Keratinocyte (primary cell): ENCODE measurements around the gene IQCE. TPM values are rescaled to one million over a fixed set of nuclear protein-coding genes. Genes with fewer than 3 reads are reported as not detected.

Source experiments
- DNase-seq: peaks from one replicate; pipeline ENCODE4 v3.0.0-alpha.2; 2011; ENCODE audit warnings: low read depth, missing footprints, low spot score
- FAIRE-seq: peaks from 2 replicates; lab custom pipeline; 2011; peaks lifted over from hg19 to GRCh38; lab: Jason Lieb, UNC
- H2AFZ ChIP-seq: 2 replicates; pipeline ENCODE4 v1.6.0; 2012; ENCODE audit warnings: low read length, control low read depth, inconsistent platforms; ENCODE audit not compliant: control insufficient read depth
- H3K27ac ChIP-seq: 2 replicates; pipeline ENCODE4 v1.5.1; 2011; ENCODE audit warnings: low read length; ENCODE audit not compliant: control insufficient read depth, insufficient read depth
- H3K27me3 ChIP-seq: 3 replicates; pipeline ENCODE4 v1.6.0; 2011; ENCODE audit warnings: low read length; ENCODE audit not compliant: control insufficient read depth, insufficient read depth; ENCODE audit errors: extremely low read depth
- H3K36me3 ChIP-seq, 2 experiments: 2 replicates in 1 of 2; 3 replicates in 1 of 2; pipeline ENCODE4 v1.5.1; 2011; ENCODE audit warnings: low read length in 2 of 2, mild to moderate bottlenecking in 1 of 2; ENCODE audit not compliant: control insufficient read depth in 2 of 2, insufficient read depth in 2 of 2; ENCODE audit errors: extremely low read depth in 1 of 2
- H3K4me1 ChIP-seq: 3 replicates; pipeline ENCODE4 v1.5.1; 2011; ENCODE audit warnings: low read length; ENCODE audit not compliant: control insufficient read depth, insufficient read depth; ENCODE audit errors: extremely low read depth
- H3K4me2 ChIP-seq: 3 replicates; pipeline ENCODE4 v1.6.0; 2011; ENCODE audit warnings: low read depth, low read length; ENCODE audit not compliant: control insufficient read depth, insufficient read depth; ENCODE audit errors: extremely low read depth
- H3K4me3 ChIP-seq, 3 experiments: fragments of 200-600 bp in 1 of 3; sonication (generic) in 1 of 3; 2 replicates in 2 of 3; 3 replicates in 1 of 3; pipeline ENCODE4 v1.5.1; 2011 to 2016; ENCODE audit warnings: low read length in 3 of 3, mild to moderate bottlenecking in 3 of 3, control low read depth in 2 of 3, inconsistent platforms in 1 of 3, low read depth in 1 of 3, mixed read lengths in 1 of 3, mixed run types in 1 of 3, moderate library complexity in 1 of 3; ENCODE audit not compliant: control insufficient read depth in 2 of 3, insufficient read depth in 2 of 3; ENCODE audit errors: extremely low read depth in 1 of 3
- H3K79me2 ChIP-seq: 2 replicates; pipeline ENCODE4 v1.6.0; 2012; ENCODE audit warnings: low read length; ENCODE audit not compliant: control insufficient read depth, insufficient read depth
- H3K9ac ChIP-seq: 3 replicates; pipeline ENCODE4 v1.6.0; 2011; ENCODE audit warnings: low read length; ENCODE audit not compliant: control insufficient read depth, insufficient read depth; ENCODE audit errors: extremely low read depth
- H3K9me1 ChIP-seq: 3 replicates; pipeline ENCODE4 v1.6.0; 2011; ENCODE audit warnings: low read length; ENCODE audit not compliant: control insufficient read depth, insufficient read depth; ENCODE audit errors: extremely low read depth
- H3K9me3 ChIP-seq: 2 replicates; pipeline ENCODE4 v1.5.1; 2012; ENCODE audit warnings: low read depth, low read length; ENCODE audit not compliant: control insufficient read depth
- H4K20me1 ChIP-seq: 3 replicates; pipeline ENCODE4 v1.6.0; 2011; ENCODE audit warnings: low read length; ENCODE audit not compliant: control insufficient read depth, insufficient read depth; ENCODE audit errors: extremely low read depth
- CTCF ChIP-seq, 3 experiments: IDR thresholded peaks in 1 of 3; conservative IDR thresholded peaks in 1 of 3; optimal IDR thresholded peaks in 1 of 3; 2 replicates in 2 of 3; 3 replicates in 1 of 3; pipeline versions ENCODE3 to v1.5.1; 2011; ENCODE audit warnings: low read length in 3 of 3, mild to moderate bottlenecking in 3 of 3, moderate library complexity in 2 of 3, control low read depth in 1 of 3, inconsistent platforms in 1 of 3; ENCODE audit not compliant: insufficient read depth in 2 of 3; ENCODE audit errors: extremely low read depth in 1 of 3
- EZH2 ChIP-seq: IDR thresholded peaks from one replicate; pipeline ENCODE4 v1.6.1; 2012; ENCODE audit warnings: inconsistent platforms, mild to moderate bottlenecking, low read length, moderate library complexity
- dilution Hi-C: fragments of 300-500 bp; cut with MboI; formaldehyde crosslinking; loops from one replicate; pipeline ENCODE4 v1.7.0; 2020; ENCODE audit warnings: low sequenced_read_pairs; ENCODE audit not compliant: extremely low pct_ligation_motif_present
- polyA plus RNA-seq, 5 experiments: library from polyadenylated mRNA; depleted of rRNA in 3 of 5; stranded (reverse) in 3 of 5; stranded (forward) in 1 of 5; unstranded in 1 of 5; fragments of >200 nt; gene quantifications; 1 replicate in 1 of 5; 2 replicates in 3 of 5; 3 replicates in 1 of 5; pipeline versions ENCODE4 v1.2.1 to v1.2.3, GENCODE V29; 2011 to 2012; ENCODE audit warnings: missing spikeins in 2 of 5, low read depth in 1 of 5, low replicate concordance in 1 of 5

IQCE gene
- polyA plus RNA-seq, 1 donor (not counting 4 experiments of a cell fraction or from before 2014, with no cell fraction given): 5.2 TPM

- peaks cover 4% of the 10 kb centered on the region for H3K27me3 ChIP-seq
- no peaks in the 10 kb centered on the region for H3K9me1 ChIP-seq
- dilution Hi-C loops: no loop called here
- peaks cover 14% of the 10 kb centered on the region for H3K79me2 ChIP-seq
- no peak overlapping the region for H3K9ac ChIP-seq
- no peak overlapping the region for H3K4me3 ChIP-seq
- H2AFZ ChIP-seq: no peak overlapping the region
- H3K4me1 ChIP-seq: peaks cover 28% of the 10 kb centered on the region
- H3K4me2 ChIP-seq: no peak overlapping the region
- FAIRE-seq (no peak), DNase-seq (no peak)
- H4K20me1 ChIP-seq: no peaks in the 10 kb centered on the region
- H3K27ac ChIP-seq: no peak overlapping the region
- no peaks in the 10 kb centered on the region for H3K9me3 ChIP-seq
- no peaks in the 10 kb centered on the region for H3K36me3 ChIP-seq
- no peak for TF ChIP-seq CTCF (optimal IDR thresholded peaks at IDR 0.05 in 1 of 3, IDR thresholded peaks at IDR 0.05 in 1 of 3, conservative IDR thresholded peaks at IDR 0.05 in 1 of 3; ENCODE audit: extremely low read depth in 1 of 3, insufficient read depth in 2 of 3, low read length in 3 of 3)
- no peak for TF ChIP-seq EZH2
Measured at GRCh38 chr7:2628891-2629290, 70.1 kb downstream of the IQCE start.

- peaks cover 2% of the 10 kb centered on the region for H3K9me1 ChIP-seq
- peaks cover 27% of the 10 kb centered on the region for H3K4me1 ChIP-seq
- no peak overlapping the region for H3K4me2 ChIP-seq
- peaks cover 4% of the 10 kb centered on the region for H3K27me3 ChIP-seq
- no peak overlapping the region for H2AFZ ChIP-seq
- no peak overlapping the region for H3K9ac ChIP-seq
- no peaks in the 10 kb centered on the region for H4K20me1 ChIP-seq
- no peak overlapping the region for H3K4me3 ChIP-seq
- TF ChIP-seq CTCF (optimal IDR thresholded peaks at IDR 0.05 in 1 of 3, IDR thresholded peaks at IDR 0.05 in 1 of 3, conservative IDR thresholded peaks at IDR 0.05 in 1 of 3; ENCODE audit: extremely low read depth in 1 of 3, insufficient read depth in 2 of 3, low read length in 3 of 3) (no peak), EZH2 (no peak)
- FAIRE-seq: no peak
- dilution Hi-C loops: no loop called here
- H3K27ac ChIP-seq: no peak overlapping the region
- H3K36me3 ChIP-seq: no peaks in the 10 kb centered on the region
- H3K79me2 ChIP-seq: peaks cover 24% of the 10 kb centered on the region
- DNase-seq: no peak
- no peaks in the 10 kb centered on the region for H3K9me3 ChIP-seq
Measured at GRCh38 chr7:2629746-2630681, 71.2 kb downstream of the IQCE start.
